ENCODE data around the gene OMP.

Gene OMP

GRCh38 chr11:77126156-77126775 is 23.6 kb downstream of the OMP start:
- no peak for DNase-seq

GRCh38 chr11:77126861-77127234 is 24.2 kb downstream of the OMP start:
- DNase-seq: no peak

GRCh38 chr11:77127235-77127911 is 24.7 kb downstream of the OMP start:
- DNase-seq: peak; percentile 44

GRCh38 chr11:77127920-77128691 is 25.5 kb downstream of the OMP start, which contains the start of gene MYO7A:
TSS of gene MYO7A (plus strand) at chr11:77128246. CDS start at chr11:77130635, 2,389 bp downstream.
- DNase-seq: no peak

- no peak for DNase-seq
Measured at GRCh38 chr11:77129069-77129841, 26.6 kb downstream of the OMP start.

GRCh38 chr11:77129842-77130756 is 27.5 kb downstream of the OMP start:
- DNase-seq: no peak

GRCh38 chr11:77130763-77131513 is 28.3 kb downstream of the OMP start:
- DNase-seq: no peak

GRCh38 chr11:77131560-77131959 is 28.9 kb downstream of the OMP start:
- no peak for DNase-seq

- no peak for DNase-seq
Measured at GRCh38 chr11:77135069-77135468, 32.4 kb downstream of the OMP start.

- DNase-seq: no peak
Measured at GRCh38 chr11:77136074-77136473, 33.4 kb downstream of the OMP start.

GRCh38 chr11:77136784-77137420 is 34.3 kb downstream of the OMP start:
- no peak for DNase-seq

- no peak for DNase-seq
Measured at GRCh38 chr11:77137421-77137820, 34.8 kb downstream of the OMP start.

- DNase-seq: no peak
Measured at GRCh38 chr11:77138106-77138649, 35.5 kb downstream of the OMP start.

- no peak for DNase-seq
Measured at GRCh38 chr11:77139201-77139600, 36.6 kb downstream of the OMP start.

GRCh38 chr11:77140231-77140851 is 37.7 kb downstream of the OMP start:
- no peak for DNase-seq

GRCh38 chr11:77141034-77141433 is 38.4 kb downstream of the OMP start:
- no peak for DNase-seq

- no peak for DNase-seq
Measured at GRCh38 chr11:77141475-77141874, 38.8 kb downstream of the OMP start.

- DNase-seq: no peak
Measured at GRCh38 chr11:77142091-77142975, 39.7 kb downstream of the OMP start.
